ENCODE data around the gene PLCB1. TPM values are rescaled to one million over a fixed set of nuclear protein-coding genes. Genes with fewer than 3 reads are reported as not detected.
A peak's percentile ranks its signal among the peaks of the same experiment; 100 is the strongest.

Gene PLCB1
- total and polyA plus RNA-seq, 2 experiments from 2014 or later: 8.0 to 17.6 TPM

DNA sequence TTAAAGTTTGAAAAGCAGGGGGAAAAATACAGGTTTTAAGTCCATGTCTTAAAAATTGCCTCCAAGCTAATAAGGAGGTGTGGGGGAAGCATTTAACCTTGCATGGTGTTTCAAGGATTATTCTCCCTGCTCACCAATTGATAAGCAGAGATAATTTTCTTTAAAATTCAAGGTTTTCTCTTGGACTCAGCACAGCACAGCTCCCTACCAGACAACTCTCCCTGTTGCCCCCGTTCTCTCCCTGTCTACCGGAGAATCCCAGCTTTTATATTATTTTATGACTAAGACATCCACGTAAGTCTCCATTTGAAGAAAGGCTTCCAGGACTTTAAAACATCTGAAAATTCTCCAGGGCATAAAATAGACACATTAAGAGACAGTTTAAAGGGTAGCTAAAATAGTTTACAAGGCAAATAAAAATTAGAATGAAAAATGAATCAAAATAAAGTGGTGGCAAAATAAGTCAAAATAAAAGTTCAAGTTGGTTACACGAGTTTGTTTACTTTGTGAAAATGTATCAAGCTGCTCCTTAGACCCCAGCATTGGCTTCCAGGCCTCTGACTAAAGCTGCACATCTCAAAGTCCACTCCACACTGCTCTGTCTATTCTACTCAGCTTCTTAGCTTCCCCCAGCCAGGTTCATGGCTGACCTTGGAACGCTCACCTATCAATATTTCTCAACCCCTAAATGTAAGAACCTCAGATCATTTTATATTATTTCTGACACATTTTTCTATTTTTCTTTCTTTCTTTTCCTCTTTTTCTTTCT is 748.2 kb downstream of the PLCB1 start:
- TF ChIP-seq, protein P1, sequence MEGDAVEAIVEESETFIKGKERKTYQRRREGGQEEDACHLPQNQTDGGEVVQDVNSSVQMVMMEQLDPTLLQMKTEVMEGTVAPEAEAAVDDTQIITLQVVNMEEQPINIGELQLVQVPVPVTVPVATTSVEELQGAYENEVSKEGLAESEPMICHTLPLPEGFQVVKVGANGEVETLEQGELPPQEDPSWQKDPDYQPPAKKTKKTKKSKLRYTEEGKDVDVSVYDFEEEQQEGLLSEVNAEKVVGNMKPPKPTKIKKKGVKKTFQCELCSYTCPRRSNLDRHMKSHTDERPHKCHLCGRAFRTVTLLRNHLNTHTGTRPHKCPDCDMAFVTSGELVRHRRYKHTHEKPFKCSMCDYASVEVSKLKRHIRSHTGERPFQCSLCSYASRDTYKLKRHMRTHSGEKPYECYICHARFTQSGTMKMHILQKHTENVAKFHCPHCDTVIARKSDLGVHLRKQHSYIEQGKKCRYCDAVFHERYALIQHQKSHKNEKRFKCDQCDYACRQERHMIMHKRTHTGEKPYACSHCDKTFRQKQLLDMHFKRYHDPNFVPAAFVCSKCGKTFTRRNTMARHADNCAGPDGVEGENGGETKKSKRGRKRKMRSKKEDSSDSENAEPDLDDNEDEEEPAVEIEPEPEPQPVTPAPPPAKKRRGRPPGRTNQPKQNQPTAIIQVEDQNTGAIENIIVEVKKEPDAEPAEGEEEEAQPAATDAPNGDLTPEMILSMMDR (IDR thresholded peaks at IDR 0.05; ENCODE audit: low read depth, low read length): no peak
- DNase-seq (ENCODE audit: low read depth in 1 of 2, low spot score in 1 of 2): no peak
- Histone ChIP-seq H3K36me3 (no peaks in the 10 kb centered on the region), H3K27ac (no peak overlapping the region), H3K9me3 (ENCODE audit: low read depth) (no peaks in the 10 kb centered on the region), H3K4me3 (no peak overlapping the region), H3K4me1 (ENCODE audit: low read depth) (no peaks in the 10 kb centered on the region), H3K27me3 (no peaks in the 10 kb centered on the region)

DNA sequence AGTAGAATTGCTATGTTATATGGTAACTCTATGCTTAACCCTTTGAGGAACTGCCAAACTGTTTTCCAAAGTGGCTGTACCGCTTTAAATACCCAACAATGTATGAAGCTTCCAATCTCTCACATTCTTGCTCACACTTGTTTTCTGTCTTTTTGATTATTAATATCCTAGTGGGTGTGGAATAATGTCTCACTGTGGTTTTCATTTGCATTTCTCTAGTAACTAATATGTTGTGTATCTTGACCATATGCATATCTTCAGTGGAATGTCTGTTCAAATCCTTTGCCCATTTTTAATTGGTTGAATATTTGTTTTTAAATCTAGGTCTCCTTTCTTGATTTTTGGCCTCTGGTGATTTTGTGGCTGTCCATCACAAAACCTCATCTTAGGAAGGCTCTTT is 759.0 kb downstream of the PLCB1 start:
- Histone ChIP-seq H3K36me3 (no peaks in the 10 kb centered on the region), H3K27ac (no peak overlapping the region), H3K9me3 (ENCODE audit: low read depth) (no peaks in the 10 kb centered on the region), H3K4me3 (no peak overlapping the region), H3K4me1 (ENCODE audit: low read depth) (no peaks in the 10 kb centered on the region), H3K27me3 (no peaks in the 10 kb centered on the region)
- TF ChIP-seq, protein P1 (IDR thresholded peaks at IDR 0.05; ENCODE audit: low read depth, low read length): no peak
- no peak for DNase-seq (ENCODE audit: low read depth in 1 of 2, low spot score in 1 of 2)

DNA sequence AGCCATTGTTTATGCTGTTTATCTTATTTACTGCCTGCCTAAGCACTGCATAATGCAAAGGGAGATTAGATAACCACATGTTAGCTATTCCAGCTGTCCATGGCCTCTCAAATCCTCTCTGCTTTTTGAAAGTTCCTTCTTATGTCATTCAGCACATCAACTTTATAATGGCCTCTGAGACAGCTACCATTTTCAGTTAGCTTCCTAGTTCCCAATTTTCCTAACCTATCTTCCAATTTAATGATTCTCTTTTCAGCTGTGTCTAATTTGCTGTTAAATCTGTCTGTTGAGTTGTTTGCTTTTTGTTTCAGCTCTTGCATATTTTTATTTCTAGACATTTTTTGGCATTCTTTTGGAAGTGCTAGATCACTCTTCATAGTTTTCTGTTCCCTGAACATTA is 763.4 kb downstream of the PLCB1 start:
- TF ChIP-seq, protein P1 (IDR thresholded peaks at IDR 0.05; ENCODE audit: low read depth, low read length): no peak
- Histone ChIP-seq H3K9me3 (ENCODE audit: low read depth) (no peaks in the 10 kb centered on the region), H3K27me3 (no peaks in the 10 kb centered on the region), H3K4me3 (no peak overlapping the region), H3K36me3 (no peaks in the 10 kb centered on the region), H3K27ac (no peak overlapping the region), H3K4me1 (ENCODE audit: low read depth) (no peaks in the 10 kb centered on the region)
- DNase-seq (ENCODE audit: low read depth in 1 of 2, low spot score in 1 of 2): no peak

DNA sequence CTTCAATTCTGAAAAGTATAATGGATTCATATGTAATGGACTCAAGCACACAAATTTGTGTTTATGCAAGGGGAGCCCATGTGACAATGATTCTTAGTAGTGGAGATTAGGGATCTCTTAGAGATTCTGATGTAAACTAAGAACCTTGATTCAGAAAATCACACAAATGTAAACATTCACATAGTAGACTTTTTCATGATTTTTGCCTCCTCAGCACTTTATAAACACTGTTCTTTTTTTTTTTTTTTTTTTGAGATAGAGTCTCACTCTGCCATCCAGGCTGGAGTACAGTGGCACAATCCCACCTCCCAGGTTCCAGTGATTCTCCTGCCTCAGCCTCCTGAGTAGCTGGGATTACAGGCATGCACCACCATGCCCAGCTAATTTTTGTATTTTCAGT is 766.8 kb downstream of the PLCB1 start:
- Histone ChIP-seq H3K27me3 (no peaks in the 10 kb centered on the region), H3K27ac (no peak overlapping the region), H3K4me1 (ENCODE audit: low read depth) (peaks cover 8% of the 10 kb centered on the region), H3K9me3 (ENCODE audit: low read depth) (no peaks in the 10 kb centered on the region), H3K36me3 (no peaks in the 10 kb centered on the region), H3K4me3 (no peak overlapping the region)
- no peak for DNase-seq (ENCODE audit: low read depth in 1 of 2, low spot score in 1 of 2)
- TF ChIP-seq, protein P1 (IDR thresholded peaks at IDR 0.05; ENCODE audit: low read depth, low read length): no peak

DNA sequence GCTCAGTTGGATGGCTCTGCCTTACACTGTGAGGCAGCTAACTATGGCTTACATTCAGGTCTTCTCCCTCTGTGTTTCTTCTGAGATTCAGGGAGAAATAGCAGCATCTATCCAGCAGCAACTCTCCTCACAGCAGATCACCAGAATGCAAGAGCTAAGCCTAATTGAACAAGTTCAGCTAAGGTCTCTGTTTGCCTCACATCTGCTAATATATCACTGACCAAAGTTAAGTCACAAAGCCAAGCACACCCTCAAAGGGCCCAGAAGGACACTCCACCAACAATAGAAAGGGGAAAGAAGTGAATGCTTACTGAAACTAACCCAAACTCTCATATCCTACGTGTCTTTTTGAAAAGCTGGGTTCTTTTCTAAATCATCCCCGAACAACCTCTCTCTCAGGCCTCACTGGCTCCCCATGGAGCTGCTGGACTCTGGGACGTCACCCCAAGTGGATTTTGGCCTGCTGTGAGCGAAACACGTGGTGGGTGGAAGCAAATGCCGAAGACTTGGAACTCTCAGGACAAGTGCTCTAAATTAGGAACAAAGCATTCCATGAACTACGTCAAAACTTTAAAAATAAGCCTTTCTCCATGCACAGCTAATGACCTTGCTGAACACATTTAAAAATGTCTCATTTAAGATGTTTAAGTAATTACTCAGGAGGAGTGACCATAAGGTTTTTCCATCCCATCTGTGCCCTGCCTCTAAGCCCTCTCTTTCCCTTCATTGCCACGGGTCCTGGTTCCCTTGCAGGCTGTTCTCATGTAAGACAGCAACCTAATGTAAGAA is 769.4 kb downstream of the PLCB1 start:
- DNase-seq (ENCODE audit: low read depth in 1 of 2, low spot score in 1 of 2): peak in 1 of 2 donors; percentile 5
- Histone ChIP-seq H3K36me3 (no peaks in the 10 kb centered on the region), H3K27ac (no peak overlapping the region), H3K9me3 (ENCODE audit: low read depth) (no peaks in the 10 kb centered on the region), H3K4me3 (no peak overlapping the region), H3K27me3 (no peaks in the 10 kb centered on the region), H3K4me1 (ENCODE audit: low read depth) (peaks cover 8% of the 10 kb centered on the region)
- TF ChIP-seq, protein P1 (IDR thresholded peaks at IDR 0.05; ENCODE audit: low read depth, low read length): no peak
